ENCODE measurements around the gene TRMT11.

Gene TRMT11

DNA sequence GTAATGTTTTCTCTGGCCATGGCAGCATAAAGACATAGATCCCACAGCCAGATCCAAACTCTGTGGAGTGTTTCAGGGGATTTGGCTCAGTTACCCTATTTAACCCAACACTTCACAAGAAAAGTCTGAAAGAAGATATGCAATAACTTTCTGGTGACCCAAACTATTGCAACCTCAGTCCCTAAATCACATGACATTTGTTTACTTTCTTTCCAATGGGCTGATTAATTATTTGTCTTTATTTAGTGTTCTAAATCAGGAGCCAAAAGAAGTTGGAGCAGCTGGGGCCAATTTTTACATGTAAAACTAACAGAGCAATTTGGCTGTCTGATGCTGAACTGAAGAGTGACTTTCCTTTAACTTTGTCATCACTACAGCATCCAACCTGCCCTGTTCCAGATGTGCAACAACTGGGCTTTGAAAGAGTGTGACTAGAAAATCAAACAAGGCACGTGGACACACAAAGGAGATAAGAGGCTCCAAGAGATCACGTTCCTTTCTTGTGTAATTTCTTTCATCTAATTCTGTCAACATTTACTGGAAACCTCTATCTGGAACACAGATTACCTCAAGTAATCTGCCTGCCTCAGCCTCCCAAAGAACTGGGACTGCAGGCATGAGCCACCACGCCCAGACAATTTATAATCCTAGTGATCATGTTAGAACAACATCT, 90.8 kb downstream of the TRMT11 start:
- no peak for DNase-seq (ENCODE audit: low read depth)

DNA sequence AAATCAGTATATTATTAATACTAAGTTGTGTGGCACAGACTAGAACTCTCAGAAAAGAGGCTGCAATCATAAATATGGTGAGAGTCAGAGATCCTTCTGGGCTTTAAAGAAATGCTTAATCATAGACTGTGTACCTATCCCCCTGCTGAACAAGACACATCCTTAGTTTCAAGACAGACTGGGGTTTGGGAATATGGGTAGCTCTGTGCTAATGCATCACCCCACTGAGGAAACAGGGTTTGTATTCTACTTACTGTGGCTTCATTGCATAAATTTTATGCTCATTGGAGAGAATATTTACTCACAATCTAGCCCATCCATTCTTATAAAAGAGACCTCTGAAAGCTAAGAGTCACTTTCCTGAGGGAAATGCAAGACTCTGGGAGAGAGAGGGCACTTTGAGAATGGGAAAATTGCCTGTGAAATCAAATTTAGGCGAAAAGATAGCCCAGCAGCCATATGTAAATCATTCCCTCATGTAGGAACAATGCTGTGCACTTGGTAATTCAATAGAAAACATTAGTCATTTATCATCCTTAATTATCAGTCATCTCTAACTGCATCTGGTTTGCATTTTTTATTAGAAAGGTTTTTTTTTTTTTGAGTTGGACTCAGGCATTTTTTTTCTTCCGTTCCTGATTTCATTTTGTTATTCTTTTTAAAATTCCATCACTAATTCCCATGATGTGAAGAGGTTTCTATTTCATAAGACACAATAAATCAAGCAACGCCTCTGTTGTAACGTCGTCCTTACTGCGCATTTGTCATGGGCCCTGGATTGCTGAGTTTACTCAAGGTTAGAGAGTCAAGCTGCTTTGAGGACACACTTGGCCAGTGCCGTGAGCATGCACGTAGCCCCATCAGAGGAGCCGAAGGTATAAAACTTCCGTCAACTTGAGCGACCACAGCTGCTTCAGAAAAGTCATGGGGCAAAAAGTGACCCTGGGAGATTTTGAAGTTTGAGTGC, 91.8 kb downstream of the TRMT11 start:
- no peak for DNase-seq (ENCODE audit: low read depth)

DNA sequence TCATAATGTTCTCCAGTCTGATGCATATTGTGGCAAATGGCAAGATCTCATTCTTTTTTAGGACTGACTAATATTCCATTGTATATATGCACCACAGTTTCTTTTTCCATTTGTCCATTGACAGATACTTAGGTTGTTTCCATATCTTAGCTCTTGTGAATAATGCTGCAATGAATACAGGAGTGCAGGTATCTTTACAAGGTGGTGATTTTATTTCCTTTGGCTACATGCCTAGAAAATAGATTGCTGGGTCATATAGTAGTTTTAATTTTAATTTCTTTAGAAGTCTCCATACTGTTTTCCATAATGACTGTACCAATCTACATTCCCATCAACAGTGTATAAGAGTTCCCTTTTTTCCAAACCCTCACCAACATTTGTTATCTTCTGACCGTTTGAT, 97.5 kb downstream of the TRMT11 start:
- DNase-seq (ENCODE audit: low read depth), result no peak

DNA sequence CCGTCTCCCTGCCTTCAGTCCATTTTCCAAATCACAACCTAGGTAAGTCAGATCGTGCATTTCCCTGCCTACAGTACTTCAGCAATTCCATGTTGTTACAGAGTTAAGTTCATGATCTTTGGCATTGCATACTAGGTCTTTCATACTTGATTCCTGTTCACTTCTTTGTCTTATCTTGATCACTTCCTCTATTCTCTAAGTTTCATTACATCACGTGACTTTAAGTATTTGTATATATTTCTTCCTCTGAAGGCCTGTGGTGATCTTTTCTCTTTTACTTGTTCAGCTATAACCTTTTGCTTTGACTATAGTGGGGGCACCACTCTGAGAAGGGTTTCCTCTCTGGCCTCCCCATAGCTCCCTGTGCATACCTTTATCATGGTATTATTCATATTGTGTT, 100.2 kb downstream of the TRMT11 start:
- DNase-seq (ENCODE audit: low read depth), result no peak
